Caco-2 (cell line): ENCODE measurements around the gene MLYCD. TPM values are rescaled to one million over a fixed set of nuclear protein-coding genes. Genes with fewer than 3 reads are reported as not detected.

Source experiments
- BruUV-seq: library from RNA; stranded (reverse); fragments of 400-500 nt; replicated peaks from 2 replicates; lab custom pipeline; 2021; lab: Mats Ljungman, UMichigan
- CTCF ChIA-PET: fragments of 300-600 bp; sonication (Branson Sonifier 250); formaldehyde crosslinking; loops from one replicate; lab custom pipeline; 2022; ENCODE audit warnings: antibody characterized with exemption; lab: Charles Lee
- POLR2A ChIA-PET: fragments of 300-600 bp; sonication (Branson Sonifier 250); formaldehyde crosslinking; loops from one replicate; lab custom pipeline; 2022; ENCODE audit warnings: antibody characterized with exemption; lab: Charles Lee
- DNase-seq, 2 experiments: peaks; one replicate each; pipeline versions ENCODE4 v3.0.0 to v3.0.0-alpha.2; 2020 to 2022
- H3K27me3 ChIP-seq: replicated peaks from 2 replicates; pipeline ENCODE4 v1.6.0; 2011; ENCODE audit warnings: low read length; ENCODE audit not compliant: control insufficient read depth, insufficient read depth
- H3K36me3 ChIP-seq: 2 replicates; pipeline ENCODE4 v1.5.1; 2011; ENCODE audit warnings: low read length; ENCODE audit not compliant: control insufficient read depth, insufficient read depth
- H3K4me1 ChIP-seq: fragments of 250-450 bp; sonication (Bioruptor Pico); 2 replicates; pipeline ENCODE4 v1.5.1; 2020; ENCODE audit warnings: mild to moderate bottlenecking
- H3K4me3 ChIP-seq: 2 replicates; pipeline ENCODE4 v1.5.1; 2011; ENCODE audit warnings: low read depth, mild to moderate bottlenecking, control low read depth, low read length
- H3K9me3 ChIP-seq: fragments of 250-450 bp; sonication (Bioruptor Pico); 2 replicates; pipeline ENCODE4 v1.5.1; 2020; ENCODE audit warnings: mild to moderate bottlenecking, moderate library complexity
- H3K27ac Mint-ChIP-seq: one replicate; pipeline ENCODE4 v1.8.0; 2022; ENCODE audit warnings: mixed read lengths; ENCODE audit not compliant: unreplicated experiment
- H3K27me3 Mint-ChIP-seq: one replicate; pipeline ENCODE4 v1.8.0; 2022; ENCODE audit warnings: mixed read lengths; ENCODE audit not compliant: insufficient read depth, unreplicated experiment
- H3K36me3 Mint-ChIP-seq: one replicate; pipeline ENCODE4 v1.8.0; 2022; ENCODE audit warnings: mild to moderate bottlenecking, mixed read lengths; ENCODE audit not compliant: insufficient read depth, unreplicated experiment
- H3K4me1 Mint-ChIP-seq: one replicate; pipeline ENCODE4 v1.8.0; 2022; ENCODE audit warnings: low read depth, mixed read lengths; ENCODE audit not compliant: unreplicated experiment
- H3K4me3 Mint-ChIP-seq: one replicate; pipeline ENCODE4 v1.8.0; 2022; ENCODE audit warnings: mild to moderate bottlenecking, moderate library complexity, mixed read lengths; ENCODE audit not compliant: unreplicated experiment
- H3K9me3 Mint-ChIP-seq: one replicate; pipeline ENCODE4 v1.8.0; 2022; ENCODE audit warnings: mixed read lengths; ENCODE audit not compliant: unreplicated experiment
- intact Hi-C: fragments of 100-400 bp; cut with micrococcal nuclease; formaldehyde crosslinking; loops from one replicate; pipeline ENCODE4 v1.10.0; 2022; ENCODE audit not compliant: unreplicated experiment
- total RNA-seq: library from RNA; stranded (reverse); gene quantifications from 2 replicates; pipeline ENCODE4 v1.2.3, GENCODE V29; 2022
- TF ChIP-seq, protein P1 (sequence below), 2 experiments: fragments of 200-600 bp in 1 of 2; IDR thresholded peaks; 1 replicate in 1 of 2; 2 replicates in 1 of 2; pipeline versions ENCODE4 v1.5.1 to v1.8.0; 2011 to 2022; ENCODE audit warnings: antibody characterized with exemption in 1 of 2, control low read depth in 1 of 2, inconsistent platforms in 1 of 2, low read depth in 1 of 2, low read length in 1 of 2, mild to moderate bottlenecking in 1 of 2, moderate library complexity in 1 of 2; ENCODE audit not compliant: insufficient read depth in 1 of 2, severe bottlenecking in 1 of 2, unreplicated experiment in 1 of 2

The MLYCD gene
- total RNA-seq, 1 experiment from 2014 or later, result 8.7 TPM

DNA sequence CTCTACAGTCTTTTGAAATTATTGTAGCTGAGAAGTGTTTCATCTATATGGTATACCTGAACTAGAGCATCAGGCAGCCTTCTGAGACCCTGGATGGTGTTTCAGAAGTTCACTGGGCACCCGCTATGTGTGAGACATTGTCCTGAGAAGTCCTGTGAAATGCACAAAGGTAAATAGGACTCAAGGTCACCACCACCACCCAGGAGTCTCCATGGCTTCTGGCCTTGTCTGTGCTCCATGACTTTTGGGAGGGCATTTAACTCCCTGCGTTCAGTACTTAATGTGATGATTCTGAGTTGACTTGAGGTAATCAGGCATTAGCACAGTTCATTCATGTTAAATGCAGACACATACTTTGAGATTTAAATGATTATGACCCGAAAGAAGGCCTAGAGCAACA, 1.1 kb downstream of the MLYCD start:
- Histone ChIP-seq H3K27me3 (no peaks in the 10 kb centered on the region), H3K4me3 (peak overlapping the region; percentile 94), H3K36me3 (no peaks in the 10 kb centered on the region; the same call in 1 of the 2 replicates), H3K9me3 (no peaks in the 10 kb centered on the region), H3K4me1 (0 out of 2 replicates have a peak, but pooled peaks cover 12% of the 10 kb centered on the region)
- intact Hi-C loops, result loop anchor here (1.0 kb wide), 2 partner anchors 26 to 53 kb away; partner anchors contain the start of gene OSGIN1
- H3K4me1 Mint-ChIP-seq, result peaks cover 13% of the 10 kb centered on the region
- no peaks in the 10 kb centered on the region for H3K27me3 Mint-ChIP-seq
- BruUV-seq, result no TSS peak
- TF ChIP-seq, protein P1, sequence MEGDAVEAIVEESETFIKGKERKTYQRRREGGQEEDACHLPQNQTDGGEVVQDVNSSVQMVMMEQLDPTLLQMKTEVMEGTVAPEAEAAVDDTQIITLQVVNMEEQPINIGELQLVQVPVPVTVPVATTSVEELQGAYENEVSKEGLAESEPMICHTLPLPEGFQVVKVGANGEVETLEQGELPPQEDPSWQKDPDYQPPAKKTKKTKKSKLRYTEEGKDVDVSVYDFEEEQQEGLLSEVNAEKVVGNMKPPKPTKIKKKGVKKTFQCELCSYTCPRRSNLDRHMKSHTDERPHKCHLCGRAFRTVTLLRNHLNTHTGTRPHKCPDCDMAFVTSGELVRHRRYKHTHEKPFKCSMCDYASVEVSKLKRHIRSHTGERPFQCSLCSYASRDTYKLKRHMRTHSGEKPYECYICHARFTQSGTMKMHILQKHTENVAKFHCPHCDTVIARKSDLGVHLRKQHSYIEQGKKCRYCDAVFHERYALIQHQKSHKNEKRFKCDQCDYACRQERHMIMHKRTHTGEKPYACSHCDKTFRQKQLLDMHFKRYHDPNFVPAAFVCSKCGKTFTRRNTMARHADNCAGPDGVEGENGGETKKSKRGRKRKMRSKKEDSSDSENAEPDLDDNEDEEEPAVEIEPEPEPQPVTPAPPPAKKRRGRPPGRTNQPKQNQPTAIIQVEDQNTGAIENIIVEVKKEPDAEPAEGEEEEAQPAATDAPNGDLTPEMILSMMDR (IDR thresholded peaks at IDR 0.05; ENCODE audit: insufficient read depth in 1 of 2, low read depth in 1 of 2, low read length in 1 of 2, severe bottlenecking in 1 of 2, unreplicated experiment in 1 of 2), result no peak
- peaks cover 9% of the 10 kb centered on the region for H3K36me3 Mint-ChIP-seq
- no peak for DNase-seq
- no peaks in the 10 kb centered on the region for H3K9me3 Mint-ChIP-seq
- CTCF ChIA-PET, result no interaction called here
- H3K27ac Mint-ChIP-seq, result peak overlapping the region; percentile 66
- H3K4me3 Mint-ChIP-seq, result peak overlapping the region; percentile 90
- POLR2A ChIA-PET, result interaction anchor here (0.6 to 1.5 kb wide), 2 partner anchors 49 to 92 kb away, joined by 3 to 4 read pairs; partner anchors contain the start of gene HSBP1

DNA sequence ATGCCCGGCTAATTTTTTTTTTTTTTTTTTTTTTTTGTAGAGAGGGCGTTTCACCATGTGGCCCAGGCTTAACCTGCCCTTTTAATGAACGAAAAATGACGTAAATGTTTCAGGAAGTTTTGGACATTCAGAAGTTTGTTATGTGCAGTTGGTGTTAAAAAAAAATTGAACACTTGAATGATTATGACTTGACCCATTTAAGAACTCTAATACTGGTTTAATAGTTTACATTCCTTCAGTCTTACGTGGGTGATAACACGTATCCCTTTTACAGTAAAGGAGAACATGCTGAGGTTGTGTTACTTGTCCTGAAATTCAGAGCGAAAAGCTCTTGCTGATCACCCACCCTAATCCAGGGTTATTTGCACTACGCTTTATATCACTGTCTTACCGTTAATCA, 1.7 kb downstream of the MLYCD start:
- Histone ChIP-seq H3K4me1 (0 out of 2 replicates have a peak, but pooled peaks cover 12% of the 10 kb centered on the region), H3K36me3 (no peaks in the 10 kb centered on the region; the same call in 1 of the 2 replicates), H3K9me3 (no peaks in the 10 kb centered on the region), H3K27me3 (no peaks in the 10 kb centered on the region), H3K4me3 (no peak overlapping the region)
- BruUV-seq, result no TSS peak
- intact Hi-C loops, result no loop called here
- Mint-ChIP-seq H3K27ac (no peak overlapping the region), H3K36me3 (peaks cover 9% of the 10 kb centered on the region), H3K4me1 (peaks cover 13% of the 10 kb centered on the region), H3K27me3 (no peaks in the 10 kb centered on the region), H3K4me3 (peak overlapping the region; percentile 90), H3K9me3 (no peaks in the 10 kb centered on the region)
- TF ChIP-seq, protein P1 (IDR thresholded peaks at IDR 0.05; ENCODE audit: insufficient read depth in 1 of 2, low read depth in 1 of 2, low read length in 1 of 2, severe bottlenecking in 1 of 2, unreplicated experiment in 1 of 2), result no peak
- no peak for DNase-seq
- ChIA-PET CTCF (interaction anchor here (1.0 kb wide), 1 partner anchor 53 kb away, joined by 3 read pairs; no protein-coding TSS in a partner anchor), POLR2A (no interaction called here)

DNA sequence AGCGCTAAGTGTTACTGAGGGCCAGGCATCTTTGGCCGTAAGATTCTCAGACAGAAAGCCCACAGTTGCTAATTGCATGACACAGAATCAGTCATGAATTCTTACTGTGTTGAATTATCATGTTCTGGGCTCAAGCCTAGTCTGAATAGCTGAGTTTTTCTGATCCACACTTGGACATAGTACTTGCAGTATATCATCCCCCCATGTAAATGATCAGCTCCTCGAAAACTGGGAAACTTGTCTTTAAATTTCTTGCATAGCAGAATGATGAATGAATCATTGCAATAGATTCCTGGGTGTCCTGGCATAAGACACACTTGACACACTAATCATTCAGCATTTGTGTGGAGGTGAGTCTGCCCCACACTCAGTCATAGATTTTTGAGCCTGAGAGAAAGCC, 2.2 kb downstream of the MLYCD start:
- H3K4me3 ChIP-seq, result no peak overlapping the region
- ChIA-PET CTCF (interaction anchor here (1.0 kb wide), 1 partner anchor 53 kb away, joined by 3 read pairs; no protein-coding TSS in a partner anchor), POLR2A (no interaction called here)
- H3K27me3 ChIP-seq, result no peaks in the 10 kb centered on the region
- H3K4me1 ChIP-seq, result 0 out of 2 replicates have a peak, but pooled peaks cover 12% of the 10 kb centered on the region
- H3K27me3 Mint-ChIP-seq, result no peaks in the 10 kb centered on the region
- no peak for DNase-seq
- no peak overlapping the region for H3K27ac Mint-ChIP-seq
- no peaks in the 10 kb centered on the region for H3K9me3 Mint-ChIP-seq
- H3K4me3 Mint-ChIP-seq, result peak overlapping the region; percentile 17
- H3K36me3 ChIP-seq, result no peaks in the 10 kb centered on the region; the same call in 1 of the 2 replicates
- no peaks in the 10 kb centered on the region for H3K9me3 ChIP-seq
- intact Hi-C loops, result no loop called here
- peaks cover 9% of the 10 kb centered on the region for H3K36me3 Mint-ChIP-seq
- peaks cover 13% of the 10 kb centered on the region for H3K4me1 Mint-ChIP-seq
- BruUV-seq, result no TSS peak
- TF ChIP-seq, protein P1 (IDR thresholded peaks at IDR 0.05; ENCODE audit: insufficient read depth in 1 of 2, low read depth in 1 of 2, low read length in 1 of 2, severe bottlenecking in 1 of 2, unreplicated experiment in 1 of 2), result no peak
